Panc1 (cell line): Measurements from ENCODE around the gene FANCI. TPM values are rescaled to one million over a fixed set of nuclear protein-coding genes. Genes with fewer than 3 reads are reported as not detected.

Source experiments
- ATAC-seq: fragments of 200-7000 bp; cut with Tn5 transposase; 2 replicates; pipeline ENCODE4 v1.9.1; 2020; ENCODE audit warnings: mild to moderate bottlenecking, moderate library complexity
- BruUV-seq: library from RNA; stranded (reverse); fragments of 400-500 nt; replicated peaks from 2 replicates; lab custom pipeline; 2021; lab: Mats Ljungman, UMichigan
- CTCF ChIA-PET: fragments of 300-600 bp; sonication (Branson Sonifier 250); formaldehyde crosslinking; loops from one replicate; lab custom pipeline; 2022; ENCODE audit warnings: antibody characterized with exemption; lab: Charles Lee
- POLR2A ChIA-PET: fragments of 300-600 bp; sonication (Branson Sonifier 250); formaldehyde crosslinking; loops from one replicate; lab custom pipeline; 2022; ENCODE audit warnings: antibody characterized with exemption; lab: Charles Lee
- DNase-seq: peaks from one replicate; pipeline ENCODE4 v3.0.0-alpha.2; 2010; ENCODE audit warnings: low read depth, low spot score
- H3K27ac ChIP-seq: 2 replicates; pipeline ENCODE4 v1.5.1; 2011; ENCODE audit warnings: mild to moderate bottlenecking, low read length, inconsistent platforms
- H3K27me3 ChIP-seq: fragments of 200-500 bp; sonication (Bioruptor generic); 2 replicates; pipeline ENCODE4 v1.6.0; 2014; ENCODE audit warnings: low read length, inconsistent platforms; ENCODE audit not compliant: control insufficient read depth, insufficient read depth
- H3K36me3 ChIP-seq: fragments of 200-500 bp; sonication (Bioruptor generic); 2 replicates; pipeline ENCODE4 v1.5.1; 2014; ENCODE audit warnings: inconsistent platforms, mild to moderate bottlenecking, low read length, moderate library complexity; ENCODE audit not compliant: control insufficient read depth, insufficient read depth
- H3K4me1 ChIP-seq: 2 replicates; pipeline ENCODE4 v1.5.1; 2011; ENCODE audit warnings: inconsistent platforms, mild to moderate bottlenecking, low read length, moderate library complexity; ENCODE audit not compliant: control insufficient read depth, insufficient read depth
- H3K4me3 ChIP-seq, 2 experiments: 2 replicates each; pipeline ENCODE4 v1.5.1; 2011 to 2012; ENCODE audit warnings: low read depth in 2 of 2, low read length in 2 of 2, mild to moderate bottlenecking in 2 of 2, inconsistent platforms in 1 of 2, moderate library complexity in 1 of 2
- H3K9me3 ChIP-seq: fragments of 200-500 bp; sonication (Bioruptor generic); 2 replicates; pipeline ENCODE4 v1.5.1; 2014; ENCODE audit warnings: low read depth, mild to moderate bottlenecking, inconsistent platforms, low read length, moderate library complexity; ENCODE audit not compliant: control insufficient read depth, insufficient read depth
- POLR2AphosphoS5 ChIP-seq: IDR thresholded peaks from 2 replicates; pipeline ENCODE4 v1.6.1; 2012; ENCODE audit warnings: mild to moderate bottlenecking, low read depth, low read length, moderate library complexity
- SIN3A ChIP-seq: IDR thresholded peaks from 2 replicates; pipeline ENCODE4 v1.6.1; 2012; ENCODE audit warnings: low read depth, mild to moderate bottlenecking, low read length, moderate library complexity, borderline replicate concordance; ENCODE audit not compliant: insufficient read depth
- TCF7L2 ChIP-seq: IDR thresholded peaks from 2 replicates; pipeline ENCODE4 v1.6.1; 2011; ENCODE audit warnings: mild to moderate bottlenecking, low read depth, low read length, inconsistent platforms
- in situ Hi-C: cut with HindIII; loops from 2 replicates; pipeline ENCODE4 v1.10.0; 2016; ENCODE audit warnings: low sequenced_read_pairs, low pct_unique_long_range_greater_than_20kb
- intact Hi-C: fragments of 100-400 bp; cut with micrococcal nuclease; formaldehyde crosslinking; loops from one replicate; pipeline ENCODE4 v1.10.0; 2022; ENCODE audit not compliant: unreplicated experiment
- total RNA-seq: library from RNA; stranded (reverse); gene quantifications from one replicate; pipeline ENCODE4 v1.2.1, GENCODE V29; 2021; ENCODE audit not compliant: unreplicated experiment
- TF ChIP-seq, protein P1 (sequence below), 2 experiments: IDR thresholded peaks; 2 replicates each; pipeline ENCODE4 v1.6.1; 2011 to 2012; ENCODE audit warnings: low read depth in 2 of 2, control low read depth in 1 of 2, low read length in 1 of 2, mild to moderate bottlenecking in 1 of 2, moderate library complexity in 1 of 2; ENCODE audit not compliant: insufficient read depth in 1 of 2
- TF ChIP-seq, protein P2 (sequence below): fragments of 450-650 bp; IDR thresholded peaks from 2 replicates; pipeline ENCODE4 v1.5.1; 2017; ENCODE audit warnings: mild to moderate bottlenecking

Gene FANCI
- total RNA-seq, 1 experiment from 2014 or later = 96.2 TPM

DNA sequence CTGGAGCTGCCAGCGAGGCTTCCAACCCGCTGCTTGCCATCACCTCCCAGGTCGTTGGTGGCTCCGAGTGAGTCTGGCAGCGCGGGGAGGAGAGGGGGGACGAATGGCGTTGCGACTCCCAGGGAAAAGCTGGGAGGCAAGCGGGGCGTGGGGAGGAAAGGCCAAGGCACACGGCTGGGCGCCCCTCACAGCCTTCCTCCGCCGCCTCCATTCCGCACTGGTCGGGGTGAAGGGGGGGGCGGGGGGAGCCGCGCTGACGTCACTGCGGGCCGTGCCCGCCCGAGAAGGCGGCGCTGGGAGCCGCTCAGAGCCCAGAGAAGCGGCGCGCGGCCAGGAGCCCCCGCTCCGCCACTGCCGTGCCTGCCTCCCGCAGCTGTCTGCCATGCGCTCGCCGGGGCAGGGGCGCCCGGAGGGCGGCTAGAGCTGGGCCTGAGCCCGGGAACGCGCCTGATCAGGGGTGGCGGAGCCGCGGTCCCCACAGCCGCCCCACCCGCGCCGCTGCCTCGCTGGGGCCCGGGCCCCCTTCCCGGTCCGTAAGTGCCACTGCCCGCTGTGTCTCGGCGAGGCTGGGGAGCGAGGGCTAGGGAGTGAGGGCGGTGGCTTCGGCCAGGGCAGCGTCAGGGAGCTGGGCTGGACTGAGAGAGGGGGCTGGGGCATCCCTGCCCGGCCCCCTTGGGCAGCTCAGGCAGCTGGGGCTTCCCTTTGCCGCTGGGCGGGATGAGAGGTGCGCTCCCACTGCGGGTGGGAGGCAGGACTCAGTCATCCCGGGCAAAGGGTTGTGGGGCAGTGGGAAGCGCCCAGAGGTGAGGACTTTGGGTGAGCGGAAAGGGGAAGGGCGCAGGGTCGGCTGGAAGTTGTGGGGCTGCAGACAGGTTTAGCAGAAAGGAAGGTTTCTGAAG is 118.7 kb downstream of the FANCI start:
- CTCF ChIA-PET = interaction anchor here (1.0 kb wide), 1 partner anchor 32 kb away, joined by 3 read pairs; no protein-coding TSS in a partner anchor
- peaks cover 22% of the 10 kb centered on the region for H3K27me3 ChIP-seq

DNA sequence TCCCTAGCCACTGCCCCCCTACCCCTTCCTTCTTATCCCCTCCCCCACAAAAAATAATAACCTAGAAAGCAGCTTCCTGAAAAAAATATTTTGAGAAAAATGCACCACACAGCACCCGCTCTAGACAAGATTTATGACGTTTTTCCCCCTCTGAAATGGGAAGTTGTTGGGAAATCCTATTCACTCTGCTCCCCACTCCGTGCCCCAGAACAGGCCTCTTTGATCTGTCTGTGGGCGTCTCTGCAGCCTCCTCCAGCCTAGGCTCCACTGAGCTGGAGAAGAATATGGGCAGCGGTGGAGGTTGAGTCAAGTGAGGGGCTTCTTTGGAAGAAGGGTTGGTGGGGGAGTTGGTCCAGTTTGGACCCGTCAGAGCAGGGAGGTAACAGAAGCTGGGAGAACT is 119.4 kb downstream of the FANCI start:
- ATAC-seq (no peak), DNase-seq (no peak)
- H3K9me3 ChIP-seq = no peaks in the 10 kb centered on the region
- TF ChIP-seq, protein P1, sequence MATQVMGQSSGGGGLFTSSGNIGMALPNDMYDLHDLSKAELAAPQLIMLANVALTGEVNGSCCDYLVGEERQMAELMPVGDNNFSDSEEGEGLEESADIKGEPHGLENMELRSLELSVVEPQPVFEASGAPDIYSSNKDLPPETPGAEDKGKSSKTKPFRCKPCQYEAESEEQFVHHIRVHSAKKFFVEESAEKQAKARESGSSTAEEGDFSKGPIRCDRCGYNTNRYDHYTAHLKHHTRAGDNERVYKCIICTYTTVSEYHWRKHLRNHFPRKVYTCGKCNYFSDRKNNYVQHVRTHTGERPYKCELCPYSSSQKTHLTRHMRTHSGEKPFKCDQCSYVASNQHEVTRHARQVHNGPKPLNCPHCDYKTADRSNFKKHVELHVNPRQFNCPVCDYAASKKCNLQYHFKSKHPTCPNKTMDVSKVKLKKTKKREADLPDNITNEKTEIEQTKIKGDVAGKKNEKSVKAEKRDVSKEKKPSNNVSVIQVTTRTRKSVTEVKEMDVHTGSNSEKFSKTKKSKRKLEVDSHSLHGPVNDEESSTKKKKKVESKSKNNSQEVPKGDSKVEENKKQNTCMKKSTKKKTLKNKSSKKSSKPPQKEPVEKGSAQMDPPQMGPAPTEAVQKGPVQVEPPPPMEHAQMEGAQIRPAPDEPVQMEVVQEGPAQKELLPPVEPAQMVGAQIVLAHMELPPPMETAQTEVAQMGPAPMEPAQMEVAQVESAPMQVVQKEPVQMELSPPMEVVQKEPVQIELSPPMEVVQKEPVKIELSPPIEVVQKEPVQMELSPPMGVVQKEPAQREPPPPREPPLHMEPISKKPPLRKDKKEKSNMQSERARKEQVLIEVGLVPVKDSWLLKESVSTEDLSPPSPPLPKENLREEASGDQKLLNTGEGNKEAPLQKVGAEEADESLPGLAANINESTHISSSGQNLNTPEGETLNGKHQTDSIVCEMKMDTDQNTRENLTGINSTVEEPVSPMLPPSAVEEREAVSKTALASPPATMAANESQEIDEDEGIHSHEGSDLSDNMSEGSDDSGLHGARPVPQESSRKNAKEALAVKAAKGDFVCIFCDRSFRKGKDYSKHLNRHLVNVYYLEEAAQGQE (IDR thresholded peaks at IDR 0.05; ENCODE audit: insufficient read depth in 1 of 2, low read depth in 2 of 2, low read length in 1 of 2) = no peak; a peak in 1 of 4 replicates
- TF ChIP-seq TCF7L2 (no peak), POLR2AphosphoS5 (no peak), SIN3A (no peak)
- TF ChIP-seq, protein P2, sequence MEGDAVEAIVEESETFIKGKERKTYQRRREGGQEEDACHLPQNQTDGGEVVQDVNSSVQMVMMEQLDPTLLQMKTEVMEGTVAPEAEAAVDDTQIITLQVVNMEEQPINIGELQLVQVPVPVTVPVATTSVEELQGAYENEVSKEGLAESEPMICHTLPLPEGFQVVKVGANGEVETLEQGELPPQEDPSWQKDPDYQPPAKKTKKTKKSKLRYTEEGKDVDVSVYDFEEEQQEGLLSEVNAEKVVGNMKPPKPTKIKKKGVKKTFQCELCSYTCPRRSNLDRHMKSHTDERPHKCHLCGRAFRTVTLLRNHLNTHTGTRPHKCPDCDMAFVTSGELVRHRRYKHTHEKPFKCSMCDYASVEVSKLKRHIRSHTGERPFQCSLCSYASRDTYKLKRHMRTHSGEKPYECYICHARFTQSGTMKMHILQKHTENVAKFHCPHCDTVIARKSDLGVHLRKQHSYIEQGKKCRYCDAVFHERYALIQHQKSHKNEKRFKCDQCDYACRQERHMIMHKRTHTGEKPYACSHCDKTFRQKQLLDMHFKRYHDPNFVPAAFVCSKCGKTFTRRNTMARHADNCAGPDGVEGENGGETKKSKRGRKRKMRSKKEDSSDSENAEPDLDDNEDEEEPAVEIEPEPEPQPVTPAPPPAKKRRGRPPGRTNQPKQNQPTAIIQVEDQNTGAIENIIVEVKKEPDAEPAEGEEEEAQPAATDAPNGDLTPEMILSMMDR = no peak
- ChIA-PET CTCF (no interaction called here), POLR2A (interaction anchor here (0.5 kb wide), 1 partner anchor 1572 kb away, joined by 3 read pairs; no protein-coding TSS in a partner anchor)
- BruUV-seq = no TSS peak
- in situ Hi-C loops (loop anchor here (5.0 kb wide), 1 partner anchor 74 kb away; no protein-coding TSS in a partner anchor), intact Hi-C loops (no loop called here)
- no peaks in the 10 kb centered on the region for H3K36me3 ChIP-seq
- H3K27ac ChIP-seq = no peak overlapping the region
- H3K4me1 ChIP-seq = peaks cover 1% of the 10 kb centered on the region; the same call in 1 of the 2 replicates
- H3K27me3 ChIP-seq = peaks cover 15% of the 10 kb centered on the region
- no peak overlapping the region for H3K4me3 ChIP-seq

More for the DNA sequence above, 118.7 kb downstream of the FANCI start:
- intact Hi-C loops (no loop called here), in situ Hi-C loops (loop anchor here (5.0 kb wide), 1 partner anchor 75 kb away; no protein-coding TSS in a partner anchor)
- POLR2A ChIA-PET = interaction anchor here (0.6 kb wide), 3 partner anchors 39 to 284 kb away, joined by 3 to 4 read pairs (median 3); no protein-coding TSS in a partner anchor
- no TSS peak for BruUV-seq
- H3K27ac ChIP-seq = no peak overlapping the region
- TF ChIP-seq, protein P1 (IDR thresholded peaks at IDR 0.05; ENCODE audit: insufficient read depth in 1 of 2, low read depth in 2 of 2, low read length in 1 of 2) = peak in 1 of 2 experiments; percentile 13; a peak in 1 of 4 replicates
- no peak for TF ChIP-seq SIN3A
- no peaks in the 10 kb centered on the region for H3K9me3 ChIP-seq
- DNase-seq = no peak
- peaks cover 2% of the 10 kb centered on the region; the same call in 1 of the 2 replicates for H3K4me1 ChIP-seq
- no peaks in the 10 kb centered on the region for H3K36me3 ChIP-seq
- peak overlapping the region; percentile 32 to 35 for H3K4me3 ChIP-seq
- peak; percentile 31 for ATAC-seq
